Sigmoid colon (tissue), 7 donors: ENCODE data around the gene GOLGA8T. TPM values are rescaled to one million over a fixed set of nuclear protein-coding genes. Genes with fewer than 3 reads are reported as not detected.

ENCODE experiments used
- polyA plus RNA-seq, 3 donors: library from polyadenylated mRNA; stranded (reverse); fragments of 200-250 nt; gene quantifications; one replicate each; pipeline ENCODE4 v1.2.3, GENCODE V29; 2013
- small RNA-seq, 3 donors: library from RNA; depleted of rRNA; stranded (forward); fragments of <200 nt; gene quantifications; one replicate each; pipeline ENCODE3, GENCODE V24; 2016
- total RNA-seq, 4 donors: library from RNA; depleted of rRNA; stranded (reverse); fragments of >200 nt; gene quantifications; one replicate each; pipeline ENCODE4 v1.1.0, GENCODE V29; 2016
- donor health status: healthy with polysubstance abuse.
- donor health status: Bipolar disorder and iron deficiency.
- donor health status: healthy.

GOLGA8T gene
- total and polyA plus RNA-seq, 7 donors = 0.12 to 0.49 TPM; not detected in 5

Small RNA genes lying within 50 kb of the gene (small RNA-seq; reads per million reads assigned to genes)
- gene AC120045.2 (0 reads per million in 3 donors), gene RF00096 (0 reads per million in 3 donors), gene RN7SL469P (0 reads per million in 3 donors), gene RN7SL673P (0 reads per million in 3 donors)

Other genes starting within 250 kb of the GOLGA8T start
- under 1 TPM in 1 of 4 donors, not detected in 3; 0.54 TPM for gene GOLGA8J, start 52.1 kb upstream of the GOLGA8T start, total RNA-seq
- gene GOLGA8J, start 52.1 kb upstream of the GOLGA8T start, polyA plus RNA-seq = not detected